Fibroblast of lung (primary cell): Measurements from ENCODE around the gene PLEKHA7. TPM values are rescaled to one million over a fixed set of nuclear protein-coding genes. Genes with fewer than 3 reads are reported as not detected.

Experiments used
- DNase-seq, 2 donors: peaks; one replicate each; pipeline versions ENCODE4 v3.0.0 to v3.0.0-alpha.2; 2010; ENCODE audit warnings: low read depth in 2 of 2
- H2AFZ ChIP-seq: 2 replicates; pipeline ENCODE4 v1.5.1; 2012; ENCODE audit warnings: low read length, control low read depth, inconsistent platforms
- H3K27ac ChIP-seq: 2 replicates; pipeline ENCODE4 v1.5.1; 2011; ENCODE audit warnings: low read length, control low read depth; ENCODE audit not compliant: insufficient read depth
- H3K27me3 ChIP-seq: 2 replicates; pipeline ENCODE4 v1.5.1; 2011; ENCODE audit warnings: mild to moderate bottlenecking, low read length; ENCODE audit not compliant: control insufficient read depth, insufficient read depth
- H3K36me3 ChIP-seq: 2 replicates; pipeline ENCODE4 v1.5.1; 2011; ENCODE audit warnings: low read length; ENCODE audit not compliant: control insufficient read depth, insufficient read depth
- H3K4me1 ChIP-seq: 2 replicates; pipeline ENCODE4 v1.5.1; 2011; ENCODE audit warnings: low read length; ENCODE audit not compliant: control insufficient read depth, insufficient read depth; ENCODE audit errors: extremely low read depth
- H3K4me2 ChIP-seq: 2 replicates; pipeline ENCODE4 v1.5.1; 2011; ENCODE audit warnings: low read length, control low read depth; ENCODE audit not compliant: insufficient read depth; ENCODE audit errors: extremely low read depth
- H3K4me3 ChIP-seq, 4 experiments: fragments of 200-600 bp in 1 of 4; sonication (generic) in 1 of 4; replicated peaks in 1 of 4; 2 replicates each; pipeline ENCODE4 v1.5.1; 2011 to 2016; ENCODE audit warnings: low read length in 4 of 4, low read depth in 3 of 4, mild to moderate bottlenecking in 3 of 4, control low read depth in 2 of 4, inconsistent platforms in 1 of 4, mixed read lengths in 1 of 4; ENCODE audit not compliant: insufficient read depth in 1 of 4; ENCODE audit errors: control extremely low read depth in 1 of 4
- H3K79me2 ChIP-seq: 2 replicates; pipeline ENCODE4 v1.5.1; 2012; ENCODE audit warnings: mild to moderate bottlenecking, low read length, inconsistent platforms; ENCODE audit not compliant: control insufficient read depth, insufficient read depth
- H3K9ac ChIP-seq: 2 replicates; pipeline ENCODE4 v1.5.1; 2011; ENCODE audit warnings: mild to moderate bottlenecking, low read length, control low read depth; ENCODE audit not compliant: insufficient read depth
- H3K9me3 ChIP-seq: 2 replicates; pipeline ENCODE4 v1.5.1; 2012; ENCODE audit warnings: low read depth, low read length; ENCODE audit not compliant: control insufficient read depth, insufficient read depth
- H4K20me1 ChIP-seq: 2 replicates; pipeline ENCODE4 v1.5.1; 2011; ENCODE audit warnings: low read length; ENCODE audit not compliant: control insufficient read depth, insufficient read depth; ENCODE audit errors: extremely low read depth
- EZH2 ChIP-seq: IDR thresholded peaks from 2 replicates; pipeline ENCODE4 v1.5.1; 2012; ENCODE audit warnings: low read length, control low read depth, mild to moderate bottlenecking; ENCODE audit errors: missing control alignments
- polyA plus RNA-seq, 2 donors: library from polyadenylated mRNA; depleted of rRNA in 1 of 2; stranded (reverse) in 1 of 2; unstranded in 1 of 2; fragments of >200 nt; gene quantifications; 2 replicates each; pipeline ENCODE4 v1.2.1, GENCODE V29; 2011 to 2012; ENCODE audit warnings: missing spikeins in 1 of 2
- total RNA-seq: library from RNA; depleted of rRNA; stranded (reverse); fragments of >200 nt; gene quantifications from 2 replicates; pipeline ENCODE4 v1.2.1, GENCODE V29; 2014
- TF ChIP-seq, protein P1 (sequence below), 2 donors: IDR thresholded peaks in 1 of 2; conservative IDR thresholded peaks in 1 of 2; 1 replicate in 1 of 2; 2 replicates in 1 of 2; pipeline ENCODE4 v1.5.1; 2011 to 2012; ENCODE audit warnings: low read length in 2 of 2, control low read depth in 1 of 2, inconsistent platforms in 1 of 2, low read depth in 1 of 2, mild to moderate bottlenecking in 1 of 2

PLEKHA7 gene
- total and polyA plus RNA-seq, 2 donors (not counting 1 experiment from before 2014, with no cell fraction given): 0.11 to 0.17 TPM

DNA sequence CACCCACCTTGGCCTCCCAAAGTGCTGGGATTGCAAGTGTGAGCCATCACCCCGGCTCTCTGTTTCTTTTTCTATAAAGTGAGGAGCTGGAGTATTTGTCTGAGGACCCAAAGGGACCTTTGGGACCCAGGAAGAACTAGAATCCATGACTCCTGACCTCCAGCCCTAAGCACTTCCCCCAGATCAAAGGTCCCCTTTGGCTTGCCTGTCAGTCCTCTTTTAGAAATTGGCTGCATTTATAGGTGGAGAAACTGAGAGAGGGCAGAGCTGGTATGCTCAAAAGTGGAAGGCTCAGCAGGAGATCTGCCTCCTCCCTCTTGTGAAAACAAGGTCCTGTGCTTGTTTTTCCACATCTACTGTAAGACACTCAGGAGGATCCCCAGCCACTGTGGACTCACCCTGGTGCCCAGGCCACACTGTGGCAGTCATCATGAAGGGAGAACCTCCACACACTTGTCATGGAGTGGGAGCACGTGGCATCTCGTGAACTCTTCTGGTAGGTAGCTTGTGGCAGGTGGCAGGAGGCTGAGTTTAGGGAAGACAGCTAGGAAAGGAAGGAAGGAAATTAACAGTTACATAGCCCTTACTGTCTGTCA is 12.4 kb upstream of the PLEKHA7 start:
- no peak overlapping the region for H3K9ac ChIP-seq
- H3K27ac ChIP-seq: no peak overlapping the region
- TF ChIP-seq EZH2: no peak
- H2AFZ ChIP-seq: no peak overlapping the region
- no peaks in the 10 kb centered on the region for H3K9me3 ChIP-seq
- DNase-seq: no peak
- H4K20me1 ChIP-seq: no peaks in the 10 kb centered on the region
- H3K4me1 ChIP-seq: no peaks in the 10 kb centered on the region
- no peak overlapping the region for H3K4me3 ChIP-seq
- H3K36me3 ChIP-seq: no peaks in the 10 kb centered on the region
- no peak overlapping the region for H3K4me2 ChIP-seq
- no peaks in the 10 kb centered on the region for H3K27me3 ChIP-seq
- H3K79me2 ChIP-seq: no peaks in the 10 kb centered on the region

DNA sequence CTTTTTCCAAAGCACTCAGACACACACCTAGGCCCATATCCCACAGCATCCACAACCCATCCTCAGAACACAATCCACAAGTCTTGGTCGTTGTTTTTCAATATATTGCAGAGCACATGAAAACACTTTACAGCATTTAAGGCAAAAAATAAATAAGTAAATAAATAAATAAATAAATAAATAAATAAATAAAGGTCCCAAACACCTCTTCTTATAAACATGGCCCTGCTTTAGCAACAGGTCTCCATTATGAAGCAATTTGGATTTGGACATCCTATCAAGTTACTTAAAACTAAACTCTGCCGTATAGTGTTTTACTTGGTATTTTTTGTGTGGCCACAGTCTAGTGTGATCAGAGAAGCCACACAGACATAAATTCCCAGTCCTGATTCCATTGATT is 10.7 kb upstream of the PLEKHA7 start:
- no peak overlapping the region for H3K4me3 ChIP-seq
- no peak for TF ChIP-seq EZH2
- TF ChIP-seq, protein P1, sequence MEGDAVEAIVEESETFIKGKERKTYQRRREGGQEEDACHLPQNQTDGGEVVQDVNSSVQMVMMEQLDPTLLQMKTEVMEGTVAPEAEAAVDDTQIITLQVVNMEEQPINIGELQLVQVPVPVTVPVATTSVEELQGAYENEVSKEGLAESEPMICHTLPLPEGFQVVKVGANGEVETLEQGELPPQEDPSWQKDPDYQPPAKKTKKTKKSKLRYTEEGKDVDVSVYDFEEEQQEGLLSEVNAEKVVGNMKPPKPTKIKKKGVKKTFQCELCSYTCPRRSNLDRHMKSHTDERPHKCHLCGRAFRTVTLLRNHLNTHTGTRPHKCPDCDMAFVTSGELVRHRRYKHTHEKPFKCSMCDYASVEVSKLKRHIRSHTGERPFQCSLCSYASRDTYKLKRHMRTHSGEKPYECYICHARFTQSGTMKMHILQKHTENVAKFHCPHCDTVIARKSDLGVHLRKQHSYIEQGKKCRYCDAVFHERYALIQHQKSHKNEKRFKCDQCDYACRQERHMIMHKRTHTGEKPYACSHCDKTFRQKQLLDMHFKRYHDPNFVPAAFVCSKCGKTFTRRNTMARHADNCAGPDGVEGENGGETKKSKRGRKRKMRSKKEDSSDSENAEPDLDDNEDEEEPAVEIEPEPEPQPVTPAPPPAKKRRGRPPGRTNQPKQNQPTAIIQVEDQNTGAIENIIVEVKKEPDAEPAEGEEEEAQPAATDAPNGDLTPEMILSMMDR (conservative IDR thresholded peaks at IDR 0.05 in 1 of 2, IDR thresholded peaks at IDR 0.05 in 1 of 2; ENCODE audit: low read depth in 1 of 2, low read length in 2 of 2): no peak
- no peaks in the 10 kb centered on the region for H3K79me2 ChIP-seq
- H3K36me3 ChIP-seq: no peaks in the 10 kb centered on the region
- H2AFZ ChIP-seq: no peak overlapping the region
- no peaks in the 10 kb centered on the region for H3K4me1 ChIP-seq
- H3K4me2 ChIP-seq: no peak overlapping the region
- no peak overlapping the region for H3K9ac ChIP-seq
- no peaks in the 10 kb centered on the region for H3K9me3 ChIP-seq
- no peaks in the 10 kb centered on the region for H3K27me3 ChIP-seq
- DNase-seq: no peak
- H3K27ac ChIP-seq: no peak overlapping the region
- no peaks in the 10 kb centered on the region for H4K20me1 ChIP-seq

DNA sequence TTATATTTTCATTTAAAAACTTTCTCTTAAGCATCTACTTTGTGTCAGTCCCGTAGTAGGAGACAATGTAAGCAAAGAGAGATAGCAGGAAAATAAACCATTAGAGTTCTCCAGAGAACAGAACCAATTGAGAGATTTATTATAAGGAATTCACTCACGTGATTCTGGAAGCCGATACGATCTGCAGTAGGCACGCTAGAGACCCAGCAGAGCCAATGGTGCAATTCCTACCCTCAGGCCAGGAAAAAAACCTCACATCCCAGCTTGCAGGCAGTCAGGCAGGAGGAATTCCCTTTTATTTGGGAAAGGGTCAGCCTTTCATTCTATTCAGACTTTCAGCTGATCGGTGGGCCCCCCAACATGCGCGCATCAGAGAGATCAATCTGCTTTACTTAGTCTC is 7.3 kb upstream of the PLEKHA7 start:
- no peak overlapping the region for H2AFZ ChIP-seq
- DNase-seq: no peak
- H3K9ac ChIP-seq: no peak overlapping the region

More for the DNA sequence above, 7.3 kb upstream of the PLEKHA7 start:
- no peaks in the 10 kb centered on the region for H4K20me1 ChIP-seq
- H3K27me3 ChIP-seq: no peaks in the 10 kb centered on the region
- no peaks in the 10 kb centered on the region for H3K4me1 ChIP-seq
- H3K36me3 ChIP-seq: no peaks in the 10 kb centered on the region
- H3K79me2 ChIP-seq: no peaks in the 10 kb centered on the region
- no peak for TF ChIP-seq EZH2
- TF ChIP-seq, protein P1 (conservative IDR thresholded peaks at IDR 0.05 in 1 of 2, IDR thresholded peaks at IDR 0.05 in 1 of 2; ENCODE audit: low read depth in 1 of 2, low read length in 2 of 2): no peak
- H3K27ac ChIP-seq: no peak overlapping the region
- no peak overlapping the region for H3K4me2 ChIP-seq
- H3K4me3 ChIP-seq: no peak overlapping the region
- H3K9me3 ChIP-seq: no peaks in the 10 kb centered on the region
